Measurements from ENCODE around the gene ARMC12. TPM values are rescaled to one million over a fixed set of nuclear protein-coding genes. Genes with fewer than 3 reads are reported as not detected.
A peak's percentile ranks its signal among the peaks of the same experiment; 100 is the strongest.

Gene ARMC12
- total RNA-seq, 1 experiment from 2014 or later, result 1.0 TPM

DNA sequence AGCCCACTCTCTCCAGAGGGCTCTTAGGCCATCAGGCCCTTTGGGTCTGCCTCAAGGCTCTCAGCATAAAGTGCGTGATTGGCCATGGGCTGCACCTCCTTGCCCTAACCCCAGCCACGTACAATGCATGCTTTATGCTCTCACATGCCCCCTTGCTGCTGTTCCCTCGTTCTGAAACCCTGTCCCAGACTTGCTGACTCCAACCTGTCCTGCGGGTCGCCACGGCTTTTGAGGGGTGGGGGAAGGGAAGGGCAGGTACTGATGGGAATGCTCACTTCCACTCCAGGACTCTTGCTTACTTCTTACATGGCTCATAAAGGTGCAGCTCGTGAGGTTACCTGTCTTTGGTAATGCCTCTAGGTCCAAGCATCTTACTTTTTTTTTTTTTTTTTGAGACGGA lies 6.0 kb downstream of the ARMC12 start:
- peaks cover 46% of the 10 kb centered on the region for H3K4me1 Mint-ChIP-seq
- peak; percentile 52 for DNase-seq (ENCODE audit: low spot score)
- ATAC-seq, result peak; percentile 62
- H3K36me3 Mint-ChIP-seq, result no peaks in the 10 kb centered on the region
- ChIA-PET CTCF (interaction anchor here (0.6 to 1.9 kb wide), 10 partner anchors 12 to 503 kb away, joined by 3 to 12 read pairs (median 3); partner anchors contain the start of gene LHFPL5), POLR2A (interaction anchor here (0.6 to 1.7 kb wide), 2 partner anchors 21 to 200 kb away, joined by 4 to 5 read pairs; no protein-coding TSS in a partner anchor)
- H3K27ac Mint-ChIP-seq, result peak overlapping the region; percentile 54
- TF ChIP-seq, protein P1, sequence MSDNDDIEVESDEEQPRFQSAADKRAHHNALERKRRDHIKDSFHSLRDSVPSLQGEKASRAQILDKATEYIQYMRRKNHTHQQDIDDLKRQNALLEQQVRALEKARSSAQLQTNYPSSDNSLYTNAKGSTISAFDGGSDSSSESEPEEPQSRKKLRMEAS (CRISPR knock-in tag; IDR thresholded peaks at IDR 0.05), result no peak
- TF ChIP-seq ZNF121 (CRISPR knock-in tag; IDR thresholded peaks at IDR 0.05) (peak; percentile 92), CBFB (CRISPR knock-in tag; IDR thresholded peaks at IDR 0.05; ENCODE audit: low read depth) (0 out of 2 replicates have a peak, but pooled peaks have one; percentile 38), TP53 (CRISPR knock-in tag; IDR thresholded peaks at IDR 0.05) (peak; percentile 65; the same call in 1 of the 2 replicates)
- TF ChIP-seq, protein P2, sequence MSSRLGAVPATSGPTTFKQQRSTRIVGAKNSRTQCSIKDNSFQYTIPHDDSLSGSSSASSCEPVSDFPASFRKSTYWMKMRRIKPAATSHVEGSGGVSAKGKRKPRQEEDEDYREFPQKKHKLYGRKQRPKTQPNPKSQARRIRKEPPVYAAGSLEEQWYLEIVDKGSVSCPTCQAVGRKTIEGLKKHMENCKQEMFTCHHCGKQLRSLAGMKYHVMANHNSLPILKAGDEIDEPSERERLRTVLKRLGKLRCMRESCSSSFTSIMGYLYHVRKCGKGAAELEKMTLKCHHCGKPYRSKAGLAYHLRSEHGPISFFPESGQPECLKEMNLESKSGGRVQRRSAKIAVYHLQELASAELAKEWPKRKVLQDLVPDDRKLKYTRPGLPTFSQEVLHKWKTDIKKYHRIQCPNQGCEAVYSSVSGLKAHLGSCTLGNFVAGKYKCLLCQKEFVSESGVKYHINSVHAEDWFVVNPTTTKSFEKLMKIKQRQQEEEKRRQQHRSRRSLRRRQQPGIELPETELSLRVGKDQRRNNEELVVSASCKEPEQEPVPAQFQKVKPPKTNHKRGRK (CRISPR knock-in tag; IDR thresholded peaks at IDR 0.05; ENCODE audit: borderline replicate concordance), result no peak
- TF ChIP-seq, protein P3, sequence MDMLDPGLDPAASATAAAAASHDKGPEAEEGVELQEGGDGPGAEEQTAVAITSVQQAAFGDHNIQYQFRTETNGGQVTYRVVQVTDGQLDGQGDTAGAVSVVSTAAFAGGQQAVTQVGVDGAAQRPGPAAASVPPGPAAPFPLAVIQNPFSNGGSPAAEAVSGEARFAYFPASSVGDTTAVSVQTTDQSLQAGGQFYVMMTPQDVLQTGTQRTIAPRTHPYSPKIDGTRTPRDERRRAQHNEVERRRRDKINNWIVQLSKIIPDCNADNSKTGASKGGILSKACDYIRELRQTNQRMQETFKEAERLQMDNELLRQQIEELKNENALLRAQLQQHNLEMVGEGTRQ (CRISPR knock-in tag; IDR thresholded peaks at IDR 0.05), result 0 out of 2 replicates have a peak, but pooled peaks have one; percentile 23
- TF ChIP-seq, protein P4, sequence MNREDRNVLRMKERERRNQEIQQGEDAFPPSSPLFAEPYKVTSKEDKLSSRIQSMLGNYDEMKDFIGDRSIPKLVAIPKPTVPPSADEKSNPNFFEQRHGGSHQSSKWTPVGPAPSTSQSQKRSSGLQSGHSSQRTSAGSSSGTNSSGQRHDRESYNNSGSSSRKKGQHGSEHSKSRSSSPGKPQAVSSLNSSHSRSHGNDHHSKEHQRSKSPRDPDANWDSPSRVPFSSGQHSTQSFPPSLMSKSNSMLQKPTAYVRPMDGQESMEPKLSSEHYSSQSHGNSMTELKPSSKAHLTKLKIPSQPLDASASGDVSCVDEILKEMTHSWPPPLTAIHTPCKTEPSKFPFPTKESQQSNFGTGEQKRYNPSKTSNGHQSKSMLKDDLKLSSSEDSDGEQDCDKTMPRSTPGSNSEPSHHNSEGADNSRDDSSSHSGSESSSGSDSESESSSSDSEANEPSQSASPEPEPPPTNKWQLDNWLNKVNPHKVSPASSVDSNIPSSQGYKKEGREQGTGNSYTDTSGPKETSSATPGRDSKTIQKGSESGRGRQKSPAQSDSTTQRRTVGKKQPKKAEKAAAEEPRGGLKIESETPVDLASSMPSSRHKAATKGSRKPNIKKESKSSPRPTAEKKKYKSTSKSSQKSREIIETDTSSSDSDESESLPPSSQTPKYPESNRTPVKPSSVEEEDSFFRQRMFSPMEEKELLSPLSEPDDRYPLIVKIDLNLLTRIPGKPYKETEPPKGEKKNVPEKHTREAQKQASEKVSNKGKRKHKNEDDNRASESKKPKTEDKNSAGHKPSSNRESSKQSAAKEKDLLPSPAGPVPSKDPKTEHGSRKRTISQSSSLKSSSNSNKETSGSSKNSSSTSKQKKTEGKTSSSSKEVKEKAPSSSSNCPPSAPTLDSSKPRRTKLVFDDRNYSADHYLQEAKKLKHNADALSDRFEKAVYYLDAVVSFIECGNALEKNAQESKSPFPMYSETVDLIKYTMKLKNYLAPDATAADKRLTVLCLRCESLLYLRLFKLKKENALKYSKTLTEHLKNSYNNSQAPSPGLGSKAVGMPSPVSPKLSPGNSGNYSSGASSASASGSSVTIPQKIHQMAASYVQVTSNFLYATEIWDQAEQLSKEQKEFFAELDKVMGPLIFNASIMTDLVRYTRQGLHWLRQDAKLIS (CRISPR knock-in tag; IDR thresholded peaks at IDR 0.05; ENCODE audit: borderline replicate concordance), result no peak
- TF ChIP-seq, protein P5, sequence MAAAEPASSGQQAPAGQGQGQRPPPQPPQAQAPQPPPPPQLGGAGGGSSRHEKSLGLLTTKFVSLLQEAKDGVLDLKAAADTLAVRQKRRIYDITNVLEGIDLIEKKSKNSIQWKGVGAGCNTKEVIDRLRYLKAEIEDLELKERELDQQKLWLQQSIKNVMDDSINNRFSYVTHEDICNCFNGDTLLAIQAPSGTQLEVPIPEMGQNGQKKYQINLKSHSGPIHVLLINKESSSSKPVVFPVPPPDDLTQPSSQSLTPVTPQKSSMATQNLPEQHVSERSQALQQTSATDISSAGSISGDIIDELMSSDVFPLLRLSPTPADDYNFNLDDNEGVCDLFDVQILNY (CRISPR knock-in tag; IDR thresholded peaks at IDR 0.05), result no peak
- TF ChIP-seq, protein P6, sequence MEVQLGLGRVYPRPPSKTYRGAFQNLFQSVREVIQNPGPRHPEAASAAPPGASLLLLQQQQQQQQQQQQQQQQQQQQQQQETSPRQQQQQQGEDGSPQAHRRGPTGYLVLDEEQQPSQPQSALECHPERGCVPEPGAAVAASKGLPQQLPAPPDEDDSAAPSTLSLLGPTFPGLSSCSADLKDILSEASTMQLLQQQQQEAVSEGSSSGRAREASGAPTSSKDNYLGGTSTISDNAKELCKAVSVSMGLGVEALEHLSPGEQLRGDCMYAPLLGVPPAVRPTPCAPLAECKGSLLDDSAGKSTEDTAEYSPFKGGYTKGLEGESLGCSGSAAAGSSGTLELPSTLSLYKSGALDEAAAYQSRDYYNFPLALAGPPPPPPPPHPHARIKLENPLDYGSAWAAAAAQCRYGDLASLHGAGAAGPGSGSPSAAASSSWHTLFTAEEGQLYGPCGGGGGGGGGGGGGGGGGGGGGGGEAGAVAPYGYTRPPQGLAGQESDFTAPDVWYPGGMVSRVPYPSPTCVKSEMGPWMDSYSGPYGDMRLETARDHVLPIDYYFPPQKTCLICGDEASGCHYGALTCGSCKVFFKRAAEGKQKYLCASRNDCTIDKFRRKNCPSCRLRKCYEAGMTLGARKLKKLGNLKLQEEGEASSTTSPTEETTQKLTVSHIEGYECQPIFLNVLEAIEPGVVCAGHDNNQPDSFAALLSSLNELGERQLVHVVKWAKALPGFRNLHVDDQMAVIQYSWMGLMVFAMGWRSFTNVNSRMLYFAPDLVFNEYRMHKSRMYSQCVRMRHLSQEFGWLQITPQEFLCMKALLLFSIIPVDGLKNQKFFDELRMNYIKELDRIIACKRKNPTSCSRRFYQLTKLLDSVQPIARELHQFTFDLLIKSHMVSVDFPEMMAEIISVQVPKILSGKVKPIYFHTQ (CRISPR knock-in tag; IDR thresholded peaks at IDR 0.05), result no peak
- H3K4me3 Mint-ChIP-seq, result no peak overlapping the region
- H3K27me3 Mint-ChIP-seq (ENCODE audit: low read depth), result peaks cover 1% of the 10 kb centered on the region; the same call in 1 of the 2 replicates
- peaks cover 5% of the 10 kb centered on the region for H3K9me3 Mint-ChIP-seq

DNA sequence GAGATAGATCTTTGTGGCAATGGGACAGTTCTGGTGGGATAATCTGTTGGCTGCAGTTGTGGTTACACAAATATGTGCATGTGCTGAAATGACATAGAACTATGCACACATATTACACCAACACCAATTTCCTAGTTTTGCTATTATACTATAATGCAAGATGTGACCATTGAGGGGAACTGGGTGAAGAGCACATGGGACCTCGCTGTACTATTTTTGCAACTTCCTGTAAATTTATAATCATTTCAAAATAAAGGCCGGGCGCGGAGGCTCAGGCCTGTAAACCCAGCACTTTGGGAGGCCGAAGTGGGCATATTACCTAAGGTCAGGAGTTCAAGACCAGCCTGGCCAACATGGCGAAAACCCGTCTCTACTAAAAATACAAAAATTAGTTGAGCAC lies 8.7 kb downstream of the ARMC12 start:
- no peak overlapping the region for H3K4me3 Mint-ChIP-seq
- H3K4me1 Mint-ChIP-seq, result peaks cover 21% of the 10 kb centered on the region
- peaks cover 9% of the 10 kb centered on the region for H3K9me3 Mint-ChIP-seq
- ATAC-seq (no peak), DNase-seq (ENCODE audit: low spot score) (no peak)
- no peaks in the 10 kb centered on the region; the same call in 1 of the 2 replicates for H3K27me3 Mint-ChIP-seq (ENCODE audit: low read depth)
- no peak overlapping the region for H3K27ac Mint-ChIP-seq
- POLR2A ChIA-PET, result no interaction called here
- 0 out of 2 replicates have a peak, but pooled peaks cover 3% of the 10 kb centered on the region for H3K36me3 Mint-ChIP-seq
- CTCF ChIA-PET, result interaction anchor here (1.5 kb wide), 1 partner anchor 12 kb away, joined by 3 read pairs; no protein-coding TSS in a partner anchor
- TF ChIP-seq, protein P7, sequence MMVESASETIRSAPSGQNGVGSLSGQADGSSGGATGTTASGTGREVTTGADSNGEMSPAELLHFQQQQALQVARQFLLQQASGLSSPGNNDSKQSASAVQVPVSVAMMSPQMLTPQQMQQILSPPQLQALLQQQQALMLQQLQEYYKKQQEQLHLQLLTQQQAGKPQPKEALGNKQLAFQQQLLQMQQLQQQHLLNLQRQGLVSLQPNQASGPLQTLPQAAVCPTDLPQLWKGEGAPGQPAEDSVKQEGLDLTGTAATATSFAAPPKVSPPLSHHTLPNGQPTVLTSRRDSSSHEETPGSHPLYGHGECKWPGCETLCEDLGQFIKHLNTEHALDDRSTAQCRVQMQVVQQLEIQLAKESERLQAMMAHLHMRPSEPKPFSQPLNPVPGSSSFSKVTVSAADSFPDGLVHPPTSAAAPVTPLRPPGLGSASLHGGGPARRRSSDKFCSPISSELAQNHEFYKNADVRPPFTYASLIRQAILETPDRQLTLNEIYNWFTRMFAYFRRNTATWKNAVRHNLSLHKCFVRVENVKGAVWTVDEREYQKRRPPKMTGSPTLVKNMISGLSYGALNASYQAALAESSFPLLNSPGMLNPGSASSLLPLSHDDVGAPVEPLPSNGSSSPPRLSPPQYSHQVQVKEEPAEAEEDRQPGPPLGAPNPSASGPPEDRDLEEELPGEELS (CRISPR knock-in tag; IDR thresholded peaks at IDR 0.05), result no peak
- TF ChIP-seq, protein P8, sequence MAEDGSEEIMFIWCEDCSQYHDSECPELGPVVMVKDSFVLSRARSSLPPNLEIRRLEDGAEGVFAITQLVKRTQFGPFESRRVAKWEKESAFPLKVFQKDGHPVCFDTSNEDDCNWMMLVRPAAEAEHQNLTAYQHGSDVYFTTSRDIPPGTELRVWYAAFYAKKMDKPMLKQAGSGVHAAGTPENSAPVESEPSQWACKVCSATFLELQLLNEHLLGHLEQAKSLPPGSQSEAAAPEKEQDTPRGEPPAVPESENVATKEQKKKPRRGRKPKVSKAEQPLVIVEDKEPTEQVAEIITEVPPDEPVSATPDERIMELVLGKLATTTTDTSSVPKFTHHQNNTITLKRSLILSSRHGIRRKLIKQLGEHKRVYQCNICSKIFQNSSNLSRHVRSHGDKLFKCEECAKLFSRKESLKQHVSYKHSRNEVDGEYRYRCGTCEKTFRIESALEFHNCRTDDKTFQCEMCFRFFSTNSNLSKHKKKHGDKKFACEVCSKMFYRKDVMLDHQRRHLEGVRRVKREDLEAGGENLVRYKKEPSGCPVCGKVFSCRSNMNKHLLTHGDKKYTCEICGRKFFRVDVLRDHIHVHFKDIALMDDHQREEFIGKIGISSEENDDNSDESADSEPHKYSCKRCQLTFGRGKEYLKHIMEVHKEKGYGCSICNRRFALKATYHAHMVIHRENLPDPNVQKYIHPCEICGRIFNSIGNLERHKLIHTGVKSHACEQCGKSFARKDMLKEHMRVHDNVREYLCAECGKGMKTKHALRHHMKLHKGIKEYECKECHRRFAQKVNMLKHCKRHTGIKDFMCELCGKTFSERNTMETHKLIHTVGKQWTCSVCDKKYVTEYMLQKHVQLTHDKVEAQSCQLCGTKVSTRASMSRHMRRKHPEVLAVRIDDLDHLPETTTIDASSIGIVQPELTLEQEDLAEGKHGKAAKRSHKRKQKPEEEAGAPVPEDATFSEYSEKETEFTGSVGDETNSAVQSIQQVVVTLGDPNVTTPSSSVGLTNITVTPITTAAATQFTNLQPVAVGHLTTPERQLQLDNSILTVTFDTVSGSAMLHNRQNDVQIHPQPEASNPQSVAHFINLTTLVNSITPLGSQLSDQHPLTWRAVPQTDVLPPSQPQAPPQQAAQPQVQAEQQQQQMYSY (CRISPR knock-in tag; IDR thresholded peaks at IDR 0.05), result no peak
- TF ChIP-seq ZNF423 (CRISPR knock-in tag; IDR thresholded peaks at IDR 0.05), result no peak
- TF ChIP-seq NFE2L1 (CRISPR knock-in tag; IDR thresholded peaks at IDR 0.05), result no peak
- no peak for TF ChIP-seq JUN (CRISPR knock-in tag; IDR thresholded peaks at IDR 0.05)
- TF ChIP-seq TEAD4 (CRISPR knock-in tag; IDR thresholded peaks at IDR 0.05), result no peak
- TF ChIP-seq SMAD4 (CRISPR knock-in tag; IDR thresholded peaks at IDR 0.05), result no peak
- TF ChIP-seq ZNF671 (CRISPR knock-in tag; IDR thresholded peaks at IDR 0.05), result no peak
